Keratinocyte (primary cell): ENCODE results near the gene MAMDC2. TPM values are rescaled to one million over a fixed set of nuclear protein-coding genes. Genes with fewer than 3 reads are reported as not detected.

Experiments used
- DNase-seq: peaks from one replicate; pipeline ENCODE4 v3.0.0-alpha.2; 2011; ENCODE audit warnings: low read depth, missing footprints, low spot score
- FAIRE-seq: peaks from 2 replicates; lab custom pipeline; 2011; peaks lifted over from hg19 to GRCh38; lab: Jason Lieb, UNC
- H2AFZ ChIP-seq: 2 replicates; pipeline ENCODE4 v1.6.0; 2012; ENCODE audit warnings: low read length, control low read depth, inconsistent platforms; ENCODE audit not compliant: control insufficient read depth
- H3K27ac ChIP-seq: 2 replicates; pipeline ENCODE4 v1.5.1; 2011; ENCODE audit warnings: low read length; ENCODE audit not compliant: control insufficient read depth, insufficient read depth
- H3K27me3 ChIP-seq: 3 replicates; pipeline ENCODE4 v1.6.0; 2011; ENCODE audit warnings: low read length; ENCODE audit not compliant: control insufficient read depth, insufficient read depth; ENCODE audit errors: extremely low read depth
- H3K36me3 ChIP-seq, 2 experiments: 2 replicates in 1 of 2; 3 replicates in 1 of 2; pipeline ENCODE4 v1.5.1; 2011; ENCODE audit warnings: low read length in 2 of 2, mild to moderate bottlenecking in 1 of 2; ENCODE audit not compliant: control insufficient read depth in 2 of 2, insufficient read depth in 2 of 2; ENCODE audit errors: extremely low read depth in 1 of 2
- H3K4me1 ChIP-seq: 3 replicates; pipeline ENCODE4 v1.5.1; 2011; ENCODE audit warnings: low read length; ENCODE audit not compliant: control insufficient read depth, insufficient read depth; ENCODE audit errors: extremely low read depth
- H3K4me2 ChIP-seq: 3 replicates; pipeline ENCODE4 v1.6.0; 2011; ENCODE audit warnings: low read depth, low read length; ENCODE audit not compliant: control insufficient read depth, insufficient read depth; ENCODE audit errors: extremely low read depth
- H3K4me3 ChIP-seq, 3 experiments: fragments of 200-600 bp in 1 of 3; sonication (generic) in 1 of 3; 2 replicates in 2 of 3; 3 replicates in 1 of 3; pipeline ENCODE4 v1.5.1; 2011 to 2016; ENCODE audit warnings: low read length in 3 of 3, mild to moderate bottlenecking in 3 of 3, control low read depth in 2 of 3, inconsistent platforms in 1 of 3, low read depth in 1 of 3, mixed read lengths in 1 of 3, mixed run types in 1 of 3, moderate library complexity in 1 of 3; ENCODE audit not compliant: control insufficient read depth in 2 of 3, insufficient read depth in 2 of 3; ENCODE audit errors: extremely low read depth in 1 of 3
- H3K79me2 ChIP-seq: 2 replicates; pipeline ENCODE4 v1.6.0; 2012; ENCODE audit warnings: low read length; ENCODE audit not compliant: control insufficient read depth, insufficient read depth
- H3K9ac ChIP-seq: 3 replicates; pipeline ENCODE4 v1.6.0; 2011; ENCODE audit warnings: low read length; ENCODE audit not compliant: control insufficient read depth, insufficient read depth; ENCODE audit errors: extremely low read depth
- H3K9me1 ChIP-seq: 3 replicates; pipeline ENCODE4 v1.6.0; 2011; ENCODE audit warnings: low read length; ENCODE audit not compliant: control insufficient read depth, insufficient read depth; ENCODE audit errors: extremely low read depth
- H3K9me3 ChIP-seq: 2 replicates; pipeline ENCODE4 v1.5.1; 2012; ENCODE audit warnings: low read depth, low read length; ENCODE audit not compliant: control insufficient read depth
- H4K20me1 ChIP-seq: 3 replicates; pipeline ENCODE4 v1.6.0; 2011; ENCODE audit warnings: low read length; ENCODE audit not compliant: control insufficient read depth, insufficient read depth; ENCODE audit errors: extremely low read depth
- CTCF ChIP-seq, 3 experiments: IDR thresholded peaks in 1 of 3; conservative IDR thresholded peaks in 1 of 3; optimal IDR thresholded peaks in 1 of 3; 2 replicates in 2 of 3; 3 replicates in 1 of 3; pipeline versions ENCODE3 to v1.5.1; 2011; ENCODE audit warnings: low read length in 3 of 3, mild to moderate bottlenecking in 3 of 3, moderate library complexity in 2 of 3, control low read depth in 1 of 3, inconsistent platforms in 1 of 3; ENCODE audit not compliant: insufficient read depth in 2 of 3; ENCODE audit errors: extremely low read depth in 1 of 3
- EZH2 ChIP-seq: IDR thresholded peaks from one replicate; pipeline ENCODE4 v1.6.1; 2012; ENCODE audit warnings: inconsistent platforms, mild to moderate bottlenecking, low read length, moderate library complexity
- dilution Hi-C: fragments of 300-500 bp; cut with MboI; formaldehyde crosslinking; loops from one replicate; pipeline ENCODE4 v1.7.0; 2020; ENCODE audit warnings: low sequenced_read_pairs; ENCODE audit not compliant: extremely low pct_ligation_motif_present
- polyA plus RNA-seq, 5 experiments: library from polyadenylated mRNA; depleted of rRNA in 3 of 5; stranded (reverse) in 3 of 5; stranded (forward) in 1 of 5; unstranded in 1 of 5; fragments of >200 nt; gene quantifications; 1 replicate in 1 of 5; 2 replicates in 3 of 5; 3 replicates in 1 of 5; pipeline versions ENCODE4 v1.2.1 to v1.2.3, GENCODE V29; 2011 to 2012; ENCODE audit warnings: missing spikeins in 2 of 5, low read depth in 1 of 5, low replicate concordance in 1 of 5

Gene MAMDC2
- polyA plus RNA-seq, 1 donor (not counting 4 experiments of a cell fraction or from before 2014, with no cell fraction given): 4.2 TPM

- no peak overlapping the region for H3K9ac ChIP-seq
- no peak overlapping the region for H3K4me3 ChIP-seq
- H3K9me3 ChIP-seq: no peaks in the 10 kb centered on the region
- no peak overlapping the region for H3K4me2 ChIP-seq
- TF ChIP-seq EZH2 (no peak), CTCF (optimal IDR thresholded peaks at IDR 0.05 in 1 of 3, IDR thresholded peaks at IDR 0.05 in 1 of 3, conservative IDR thresholded peaks at IDR 0.05 in 1 of 3; ENCODE audit: extremely low read depth in 1 of 3, insufficient read depth in 2 of 3, low read length in 3 of 3) (no peak)
- dilution Hi-C loops: no loop called here
- no peak overlapping the region for H3K27ac ChIP-seq
- H3K4me1 ChIP-seq: peaks cover 50% of the 10 kb centered on the region
- no peaks in the 10 kb centered on the region for H3K27me3 ChIP-seq
- no peak for DNase-seq
- no peaks in the 10 kb centered on the region for H3K9me1 ChIP-seq
- no peak overlapping the region for H2AFZ ChIP-seq
- no peak for FAIRE-seq
- no peaks in the 10 kb centered on the region for H3K36me3 ChIP-seq
- no peaks in the 10 kb centered on the region for H4K20me1 ChIP-seq
- no peaks in the 10 kb centered on the region for H3K79me2 ChIP-seq
These were observed 89.9 kb downstream of the MAMDC2 start for GRCh38 chr9:70133253-70134208.

- DNase-seq (no peak), FAIRE-seq (no peak)
- no peak overlapping the region for H3K4me2 ChIP-seq
- TF ChIP-seq EZH2 (no peak), CTCF (optimal IDR thresholded peaks at IDR 0.05 in 1 of 3, IDR thresholded peaks at IDR 0.05 in 1 of 3, conservative IDR thresholded peaks at IDR 0.05 in 1 of 3; ENCODE audit: extremely low read depth in 1 of 3, insufficient read depth in 2 of 3, low read length in 3 of 3) (no peak)
- H3K27ac ChIP-seq: no peak overlapping the region
- no peaks in the 10 kb centered on the region for H3K27me3 ChIP-seq
- no peaks in the 10 kb centered on the region for H3K79me2 ChIP-seq
- no peaks in the 10 kb centered on the region for H4K20me1 ChIP-seq
- peaks cover 50% of the 10 kb centered on the region for H3K4me1 ChIP-seq
- no peaks in the 10 kb centered on the region for H3K9me1 ChIP-seq
- dilution Hi-C loops: no loop called here
- no peak overlapping the region for H3K9ac ChIP-seq
- no peaks in the 10 kb centered on the region for H3K9me3 ChIP-seq
- H3K4me3 ChIP-seq: no peak overlapping the region
- no peak overlapping the region for H2AFZ ChIP-seq
- H3K36me3 ChIP-seq: no peaks in the 10 kb centered on the region
These were observed 90.7 kb downstream of the MAMDC2 start for GRCh38 chr9:70134360-70134759.
